IMR-90 (cell line): Measurements from ENCODE around the gene CSF1. TPM values are rescaled to one million over a fixed set of nuclear protein-coding genes. Genes with fewer than 3 reads are reported as not detected.

Experiments
- ATAC-seq: fragments of 200-7000 bp; cut with Tn5 transposase; 2 replicates; pipeline ENCODE4 v1.9.1; 2020; ENCODE audit warnings: low read depth, mild to moderate bottlenecking, moderate library complexity
- BruUV-seq: library from RNA; stranded (reverse); fragments of 400-500 nt; replicated peaks from 2 replicates; lab custom pipeline; 2021; lab: Mats Ljungman, UMichigan
- CTCF ChIA-PET: fragments of 300-600 bp; formaldehyde crosslinking; extraction: SDS; loops from one replicate; lab custom pipeline; 2021; ENCODE audit warnings: antibody characterized with exemption; lab: Yijun Ruan, JAX
- POLR2A ChIA-PET: fragments of 300-600 bp; sonication (Branson Sonifier 250); formaldehyde crosslinking; loops from one replicate; lab custom pipeline; 2022; ENCODE audit warnings: antibody characterized with exemption; ENCODE audit not compliant: unreplicated experiment; lab: Charles Lee
- DNase-seq: peaks from one replicate; pipeline ENCODE4 v3.0.0; 2013
- H2AFZ ChIP-seq: replicated peaks from 2 replicates; pipeline ENCODE3; 2013; ENCODE audit warnings: low read length, mild to moderate bottlenecking; ENCODE audit not compliant: poor library complexity
- H2AK5ac ChIP-seq: 2 replicates; pipeline ENCODE4 v1.6.1; 2013; ENCODE audit warnings: low read depth, low read length, inconsistent platforms
- H2AK9ac ChIP-seq: replicated peaks from 2 replicates; pipeline ENCODE3; 2013; ENCODE audit warnings: mild to moderate bottlenecking, low read depth, low read length, moderate library complexity; ENCODE audit not compliant: poor library complexity
- H2BK120ac ChIP-seq: 2 replicates; pipeline ENCODE4 v1.6.1; 2013; ENCODE audit warnings: low read depth, low read length, inconsistent platforms
- H2BK15ac ChIP-seq: 3 replicates; pipeline ENCODE4 v1.6.1; 2013; ENCODE audit warnings: low read depth, low read length, inconsistent platforms
- H2BK20ac ChIP-seq: 2 replicates; pipeline ENCODE4 v1.6.1; 2013; ENCODE audit warnings: low read depth, mild to moderate bottlenecking, inconsistent platforms, low read length, moderate library complexity
- H2BK5ac ChIP-seq: 2 replicates; pipeline ENCODE4 v1.6.1; 2013; ENCODE audit warnings: mild to moderate bottlenecking, low read depth, low read length, inconsistent platforms; ENCODE audit not compliant: poor library complexity, severe bottlenecking
- H3K14ac ChIP-seq: replicated peaks from 2 replicates; pipeline ENCODE4 v1.6.1; 2013; ENCODE audit warnings: low read depth, low read length, inconsistent platforms
- H3K18ac ChIP-seq: 2 replicates; pipeline ENCODE4 v1.6.1; 2013; ENCODE audit warnings: low read depth, low read length, control low read depth
- H3K23ac ChIP-seq: 2 replicates; pipeline ENCODE4 v1.6.1; 2013; ENCODE audit warnings: low read depth, low read length, inconsistent platforms
- H3K27ac ChIP-seq: 2 replicates; pipeline ENCODE4 v1.5.1; 2013; ENCODE audit warnings: mild to moderate bottlenecking, control low read depth, low read length; ENCODE audit not compliant: insufficient read depth
- H3K27me3 ChIP-seq: 2 replicates; pipeline ENCODE4 v1.6.1; 2013; ENCODE audit warnings: low read length; ENCODE audit not compliant: control insufficient read depth, insufficient read depth
- H3K36me3 ChIP-seq: 2 replicates; pipeline ENCODE4 v1.6.1; 2013; ENCODE audit warnings: low read length, mixed read lengths; ENCODE audit not compliant: control insufficient read depth, insufficient read depth
- H3K4ac ChIP-seq: 2 replicates; pipeline ENCODE4 v1.6.1; 2013; ENCODE audit warnings: low read depth, low read length, inconsistent platforms
- H3K4me1 ChIP-seq: 2 replicates; pipeline ENCODE4 v1.6.1; 2013; ENCODE audit warnings: low read length, mixed read lengths; ENCODE audit not compliant: control insufficient read depth, insufficient read depth
- H3K4me2 ChIP-seq: 2 replicates; pipeline ENCODE4 v1.6.1; 2013; ENCODE audit warnings: low read depth, mild to moderate bottlenecking, control low read depth, low read length, moderate library complexity
- H3K4me3 ChIP-seq: 2 replicates; pipeline ENCODE4 v1.5.1; 2013; ENCODE audit warnings: low read depth, mild to moderate bottlenecking, control low read depth, low read length, moderate library complexity; ENCODE audit not compliant: insufficient read depth
- H3K56ac ChIP-seq: 2 replicates; pipeline ENCODE4 v1.6.1; 2013; ENCODE audit warnings: low read length, inconsistent platforms; ENCODE audit not compliant: insufficient read depth; ENCODE audit errors: extremely low read depth
- H3K79me1 ChIP-seq, 2 experiments: 2 replicates each; pipeline ENCODE4 v1.6.1; 2013; ENCODE audit warnings: low read length in 2 of 2, inconsistent platforms in 1 of 2, low read depth in 1 of 2
- H3K9ac ChIP-seq: 2 replicates; pipeline ENCODE4 v1.6.1; 2013; ENCODE audit warnings: low read depth, low read length, control low read depth
- H3K9me1 ChIP-seq: 2 replicates; pipeline ENCODE4 v1.6.1; 2013; ENCODE audit warnings: low read length, inconsistent platforms; ENCODE audit not compliant: insufficient read depth
- H3K9me3 ChIP-seq: 2 replicates; pipeline ENCODE4 v1.6.1; 2013; ENCODE audit warnings: low read length; ENCODE audit not compliant: control insufficient read depth, insufficient read depth
- H4K20me1 ChIP-seq: 2 replicates; pipeline ENCODE4 v1.6.1; 2013; ENCODE audit warnings: low read length, inconsistent platforms; ENCODE audit not compliant: insufficient read depth
- H4K5ac ChIP-seq: 2 replicates; pipeline ENCODE4 v1.6.1; 2013; ENCODE audit warnings: mild to moderate bottlenecking, low read depth, low read length, control low read depth
- H4K8ac ChIP-seq, 2 experiments: 2 replicates each; pipeline ENCODE4 v1.6.1; 2013; ENCODE audit warnings: low read depth in 2 of 2, low read length in 2 of 2, control low read depth in 1 of 2, inconsistent platforms in 1 of 2
- H4K91ac ChIP-seq: 2 replicates; pipeline ENCODE4 v1.6.1; 2013; ENCODE audit warnings: low read depth, low read length, inconsistent platforms; ENCODE audit not compliant: insufficient read depth
- MXI1 ChIP-seq: IDR thresholded peaks from 2 replicates; pipeline ENCODE4 v1.6.1; 2012; ENCODE audit warnings: low read depth, mild to moderate bottlenecking, low read length, moderate library complexity, borderline replicate concordance
- RCOR1 ChIP-seq: IDR thresholded peaks from 2 replicates; pipeline ENCODE4 v1.6.1; 2012; ENCODE audit warnings: mild to moderate bottlenecking, low read length, improper control_type of control experiment; ENCODE audit not compliant: insufficient replicate concordance
- WGBS, 2 experiments: methylation state at CpG; one replicate each; pipeline versions ENCODE4 v1.1.5 to v1.1.7; 2013; ENCODE audit warnings: missing lambda C conversion rate in 2 of 2; ENCODE audit not compliant: insufficient read length in 1 of 2; ENCODE audit errors: extremely low coverage in 2 of 2; 5-methylcytosine and 5-hydroxymethylcytosine counted together
- dilution Hi-C: fragments of 300-500 bp; cut with HindIII; formaldehyde crosslinking; loops from one replicate; pipeline ENCODE4 v1.14.3; 2018; ENCODE audit warnings: low sequenced_read_pairs; ENCODE audit not compliant: unreplicated experiment
- in situ Hi-C: fragments of 300-500 bp; cut with MboI; formaldehyde crosslinking; loops from 3 replicates; pipeline ENCODE4 v1.14.3; 2019; ENCODE audit warnings: low sequenced_read_pairs, inconsistent platforms, mixed read lengths
- intact Hi-C: fragments of 100-400 bp; cut with micrococcal nuclease; formaldehyde crosslinking; loops from 2 replicates; pipeline ENCODE4 v1.10.0; 2022
- polyA plus RNA-seq, 3 experiments: library from polyadenylated mRNA; depleted of rRNA; stranded (reverse); fragments of >200 nt; gene quantifications; 2 replicates each; pipeline ENCODE4 v1.2.3, GENCODE V29; 2012; ENCODE audit warnings: low replicate concordance in 1 of 3
- total RNA-seq: library from RNA; depleted of rRNA; stranded (reverse); fragments of >200 nt; gene quantifications from 2 replicates; pipeline ENCODE4 v1.2.3, GENCODE V29; 2012
- TF ChIP-seq, protein P1 (sequence below): fragments of 150-350 bp; IDR thresholded peaks from 2 replicates; pipeline ENCODE4 v1.6.1; 2016; ENCODE audit warnings: low read depth, mild to moderate bottlenecking, low read length, moderate library complexity, borderline replicate concordance
- TF ChIP-seq, protein P2 (sequence below): conservative IDR thresholded peaks from 2 replicates; pipeline ENCODE4 v1.5.1; 2012; ENCODE audit warnings: mild to moderate bottlenecking, low read depth, low read length, improper control_type of control experiment

Gene CSF1
- total and polyA plus RNA-seq, 2 of the 4 experiments (the other 2 are of a cell fraction): 14.3 to 22.0 TPM

DNA sequence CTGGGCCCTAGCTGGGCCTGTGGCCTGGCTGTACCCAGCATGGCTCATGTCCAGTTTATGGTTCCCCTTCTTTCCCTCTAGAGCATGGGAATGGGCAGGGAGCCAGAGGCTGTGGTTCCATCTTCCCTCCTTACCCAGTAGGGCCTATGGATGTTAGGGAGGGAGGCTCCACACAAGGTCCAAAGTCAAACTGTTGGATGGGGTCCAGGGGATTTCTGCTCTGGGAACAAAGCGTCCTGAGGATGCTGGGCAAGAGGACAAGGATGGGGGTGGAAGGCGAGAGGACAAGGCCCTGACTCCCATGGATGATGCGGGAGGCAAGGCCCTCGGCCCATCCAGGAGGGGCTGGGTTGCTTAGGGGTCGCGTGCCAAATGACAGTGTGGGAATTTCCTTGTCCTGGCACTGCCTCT lies 17.3 kb downstream of the CSF1 start:
- Histone ChIP-seq H2BK5ac (peak overlapping the region; percentile 4), H2AFZ (no peak overlapping the region), H3K14ac (peak overlapping the region; percentile 32; the same call in 1 of the 2 replicates), H3K4me1 (peaks cover 16% of the 10 kb centered on the region), H3K27me3 (no peaks in the 10 kb centered on the region), H2BK20ac (peak overlapping the region; percentile 26; the same call in 1 of the 2 replicates), H2BK120ac (0 out of 2 replicates have a peak overlapping the region, but pooled peaks have one; percentile 25), H3K9me3 (no peaks in the 10 kb centered on the region), H3K9me1 (peaks cover 7% of the 10 kb centered on the region), H2AK9ac (peak overlapping the region; percentile 75), H3K4ac (peak overlapping the region; percentile 67), H4K20me1 (peaks cover 10% of the 10 kb centered on the region), H3K56ac (no peak overlapping the region), H4K5ac (no peak overlapping the region), H3K36me3 (peaks cover 68% of the 10 kb centered on the region), H3K18ac (no peak overlapping the region), H3K4me3 (no peak overlapping the region), H3K79me1 (peaks cover 4 to 52% of the 10 kb centered on the region in 2 experiments; a peak in 3 of 4 replicates), H3K27ac (no peak overlapping the region), H4K8ac (peak overlapping the region in 1 of 2 experiments; percentile 50; a peak in 1 of 4 replicates), H2AK5ac (peak overlapping the region; percentile 91), H2BK15ac (peak overlapping the region; percentile 58; the same call in 1 of the 3 replicates), H4K91ac (peak overlapping the region; percentile 45), H3K4me2 (no peak overlapping the region), H3K23ac (no peak overlapping the region), H3K9ac (no peak overlapping the region)
- no peak for ATAC-seq
- ChIA-PET CTCF (no interaction called here), POLR2A (no interaction called here)
- peak; percentile 76 for DNase-seq
- BruUV-seq: no TSS peak
- dilution Hi-C loops: no loop called here
- intact Hi-C loops: no loop called here
- in situ Hi-C loops: no loop called here
- no CpG with 5 or more reads among the region's 6 CpGs for WGBS, 2 experiments
- TF ChIP-seq, protein P1, sequence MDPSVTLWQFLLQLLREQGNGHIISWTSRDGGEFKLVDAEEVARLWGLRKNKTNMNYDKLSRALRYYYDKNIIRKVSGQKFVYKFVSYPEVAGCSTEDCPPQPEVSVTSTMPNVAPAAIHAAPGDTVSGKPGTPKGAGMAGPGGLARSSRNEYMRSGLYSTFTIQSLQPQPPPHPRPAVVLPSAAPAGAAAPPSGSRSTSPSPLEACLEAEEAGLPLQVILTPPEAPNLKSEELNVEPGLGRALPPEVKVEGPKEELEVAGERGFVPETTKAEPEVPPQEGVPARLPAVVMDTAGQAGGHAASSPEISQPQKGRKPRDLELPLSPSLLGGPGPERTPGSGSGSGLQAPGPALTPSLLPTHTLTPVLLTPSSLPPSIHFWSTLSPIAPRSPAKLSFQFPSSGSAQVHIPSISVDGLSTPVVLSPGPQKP: no peak
- TF ChIP-seq, protein P2, sequence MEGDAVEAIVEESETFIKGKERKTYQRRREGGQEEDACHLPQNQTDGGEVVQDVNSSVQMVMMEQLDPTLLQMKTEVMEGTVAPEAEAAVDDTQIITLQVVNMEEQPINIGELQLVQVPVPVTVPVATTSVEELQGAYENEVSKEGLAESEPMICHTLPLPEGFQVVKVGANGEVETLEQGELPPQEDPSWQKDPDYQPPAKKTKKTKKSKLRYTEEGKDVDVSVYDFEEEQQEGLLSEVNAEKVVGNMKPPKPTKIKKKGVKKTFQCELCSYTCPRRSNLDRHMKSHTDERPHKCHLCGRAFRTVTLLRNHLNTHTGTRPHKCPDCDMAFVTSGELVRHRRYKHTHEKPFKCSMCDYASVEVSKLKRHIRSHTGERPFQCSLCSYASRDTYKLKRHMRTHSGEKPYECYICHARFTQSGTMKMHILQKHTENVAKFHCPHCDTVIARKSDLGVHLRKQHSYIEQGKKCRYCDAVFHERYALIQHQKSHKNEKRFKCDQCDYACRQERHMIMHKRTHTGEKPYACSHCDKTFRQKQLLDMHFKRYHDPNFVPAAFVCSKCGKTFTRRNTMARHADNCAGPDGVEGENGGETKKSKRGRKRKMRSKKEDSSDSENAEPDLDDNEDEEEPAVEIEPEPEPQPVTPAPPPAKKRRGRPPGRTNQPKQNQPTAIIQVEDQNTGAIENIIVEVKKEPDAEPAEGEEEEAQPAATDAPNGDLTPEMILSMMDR: no peak
- no peak for TF ChIP-seq MXI1
- no peak for TF ChIP-seq RCOR1
